PC-9 (cell line): Measurements from ENCODE around the gene PIKFYVE. TPM values are rescaled to one million over a fixed set of nuclear protein-coding genes. Genes with fewer than 3 reads are reported as not detected.

Experiments used
- BruUV-seq: library from RNA; stranded (reverse); fragments of 400-500 nt; replicated peaks from 2 replicates; lab custom pipeline; 2021; lab: Mats Ljungman, UMichigan
- CTCF ChIA-PET: fragments of 300-600 bp; sonication (Branson Sonifier 250); formaldehyde crosslinking; loops from one replicate; lab custom pipeline; 2022; ENCODE audit warnings: antibody characterized with exemption; lab: Charles Lee
- POLR2A ChIA-PET: fragments of 300-600 bp; sonication (Branson Sonifier 250); formaldehyde crosslinking; loops from one replicate; lab custom pipeline; 2022; ENCODE audit warnings: antibody characterized with exemption; ENCODE audit not compliant: unreplicated experiment; lab: Charles Lee
- DNase-seq, 2 experiments: peaks; one replicate each; pipeline versions ENCODE4 v3.0.0 to v3.0.0-alpha.2; 2015 to 2022; ENCODE audit warnings: mixed read lengths in 1 of 2
- H2AFZ ChIP-seq: fragments of 200-600 bp; sonication (generic); 2 replicates; pipeline ENCODE4 v1.8.1; 2017; ENCODE audit warnings: antibody characterized with exemption
- H3F3A ChIP-seq: fragments of 200-600 bp; sonication (generic); 2 replicates; pipeline ENCODE4 v1.8.1; 2017; ENCODE audit warnings: antibody characterized with exemption, mild to moderate bottlenecking, low read depth; ENCODE audit not compliant: insufficient read depth
- H3K27ac ChIP-seq: fragments of 200-600 bp; sonication (generic); 2 replicates; pipeline ENCODE4 v1.6.1; 2016; ENCODE audit warnings: mixed run types
- H3K27me3 ChIP-seq: fragments of 200-600 bp; sonication (generic); 2 replicates; pipeline ENCODE4 v1.6.1; 2016; ENCODE audit warnings: low read depth, mixed run types; ENCODE audit not compliant: insufficient read depth
- H3K36me3 ChIP-seq: fragments of 200-600 bp; sonication (generic); 2 replicates; pipeline ENCODE4 v1.6.1; 2016; ENCODE audit warnings: low read depth, mixed run types
- H3K4me1 ChIP-seq: fragments of 200-600 bp; sonication (generic); replicated peaks from 2 replicates; pipeline ENCODE4 v1.6.1; 2016; ENCODE audit warnings: mixed run types; ENCODE audit not compliant: insufficient read depth
- H3K4me2 ChIP-seq: fragments of 200-600 bp; sonication (generic); 2 replicates; pipeline ENCODE4 v1.6.1; 2017; ENCODE audit warnings: mixed run types
- H3K4me3 ChIP-seq: fragments of 200-600 bp; sonication (generic); 2 replicates; pipeline ENCODE4 v1.6.1; 2016; ENCODE audit warnings: mixed run types
- H3K79me2 ChIP-seq: fragments of 200-600 bp; sonication (generic); 2 replicates; pipeline ENCODE4 v1.6.1; 2017; ENCODE audit warnings: low read depth, mixed run types
- H3K9me2 ChIP-seq: fragments of 200-600 bp; sonication (generic); 2 replicates; pipeline ENCODE4 v1.8.1; 2017; ENCODE audit warnings: mild to moderate bottlenecking; ENCODE audit not compliant: insufficient read depth
- H3K9me3 ChIP-seq: fragments of 200-600 bp; sonication (generic); 2 replicates; pipeline ENCODE4 v1.8.1; 2016; ENCODE audit warnings: low read depth; ENCODE audit not compliant: insufficient read depth
- H4K20me1 ChIP-seq: fragments of 200-600 bp; sonication (generic); 2 replicates; pipeline ENCODE4 v1.8.1; 2017; ENCODE audit not compliant: insufficient read depth
- EZH2 ChIP-seq: fragments of 200-600 bp; sonication (generic); IDR thresholded peaks from 2 replicates; pipeline ENCODE4 v1.8.0; 2017; ENCODE audit warnings: antibody characterized with exemption, low read depth
- intact Hi-C: fragments of 100-400 bp; cut with micrococcal nuclease; formaldehyde crosslinking; loops from one replicate; pipeline ENCODE4 v1.10.0; 2022; ENCODE audit not compliant: unreplicated experiment
- total RNA-seq: library from RNA; stranded (reverse); gene quantifications from 2 replicates; pipeline ENCODE4 v1.2.3, GENCODE V29; 2021
- TF ChIP-seq, protein P1 (sequence below): fragments of 200-600 bp; sonication (generic); conservative IDR thresholded peaks from 2 replicates; pipeline ENCODE4 v1.6.1; 2017; ENCODE audit warnings: mixed run types, antibody characterized with exemption, mild to moderate bottlenecking, moderate library complexity

PIKFYVE gene
- total RNA-seq, 1 experiment from 2014 or later: 14.6 TPM

DNA sequence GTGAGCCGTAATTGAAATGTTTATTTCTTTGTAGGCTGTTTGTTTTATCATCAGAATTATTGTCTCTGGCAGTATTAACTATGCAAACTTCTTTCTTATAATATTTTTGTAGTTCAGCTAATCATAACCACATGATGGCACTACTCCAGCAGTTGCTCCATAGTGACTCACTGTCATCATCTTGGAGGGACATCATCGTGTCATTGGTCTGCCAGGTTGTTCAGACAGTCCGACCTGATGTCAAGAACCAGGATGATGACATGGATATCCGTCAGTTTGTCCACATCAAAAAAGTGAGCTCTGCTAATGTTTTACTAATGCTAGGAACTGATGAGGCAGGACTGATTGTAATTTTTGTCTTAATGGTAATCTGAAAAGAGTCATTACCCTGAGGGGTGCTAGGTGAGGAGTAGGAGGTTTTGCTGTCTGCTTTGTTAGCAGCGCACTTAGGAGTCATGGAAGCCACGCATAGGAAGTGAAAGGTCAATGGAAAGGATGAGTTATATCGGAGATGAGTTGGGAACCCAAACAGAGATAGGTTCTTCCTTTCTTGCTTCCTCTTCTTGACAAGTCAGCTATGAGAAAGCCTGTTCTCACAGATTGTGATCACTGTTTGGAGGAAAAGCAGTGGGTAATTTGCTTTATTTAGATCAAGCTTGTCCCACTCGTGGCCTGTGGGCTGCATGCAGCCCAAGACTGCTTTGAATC lies 49.2 kb downstream of the PIKFYVE start:
- no peaks in the 10 kb centered on the region for H3K27me3 ChIP-seq
- no peaks in the 10 kb centered on the region for H3K79me2 ChIP-seq
- H3K9me3 ChIP-seq: no peaks in the 10 kb centered on the region
- TF ChIP-seq, protein P1, sequence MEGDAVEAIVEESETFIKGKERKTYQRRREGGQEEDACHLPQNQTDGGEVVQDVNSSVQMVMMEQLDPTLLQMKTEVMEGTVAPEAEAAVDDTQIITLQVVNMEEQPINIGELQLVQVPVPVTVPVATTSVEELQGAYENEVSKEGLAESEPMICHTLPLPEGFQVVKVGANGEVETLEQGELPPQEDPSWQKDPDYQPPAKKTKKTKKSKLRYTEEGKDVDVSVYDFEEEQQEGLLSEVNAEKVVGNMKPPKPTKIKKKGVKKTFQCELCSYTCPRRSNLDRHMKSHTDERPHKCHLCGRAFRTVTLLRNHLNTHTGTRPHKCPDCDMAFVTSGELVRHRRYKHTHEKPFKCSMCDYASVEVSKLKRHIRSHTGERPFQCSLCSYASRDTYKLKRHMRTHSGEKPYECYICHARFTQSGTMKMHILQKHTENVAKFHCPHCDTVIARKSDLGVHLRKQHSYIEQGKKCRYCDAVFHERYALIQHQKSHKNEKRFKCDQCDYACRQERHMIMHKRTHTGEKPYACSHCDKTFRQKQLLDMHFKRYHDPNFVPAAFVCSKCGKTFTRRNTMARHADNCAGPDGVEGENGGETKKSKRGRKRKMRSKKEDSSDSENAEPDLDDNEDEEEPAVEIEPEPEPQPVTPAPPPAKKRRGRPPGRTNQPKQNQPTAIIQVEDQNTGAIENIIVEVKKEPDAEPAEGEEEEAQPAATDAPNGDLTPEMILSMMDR: no peak
- TF ChIP-seq EZH2: no peak
- H2AFZ ChIP-seq: no peak overlapping the region
- H3K36me3 ChIP-seq: 0 out of 2 replicates have a peak, but pooled peaks cover 4% of the 10 kb centered on the region
- no peak for DNase-seq
- CTCF ChIA-PET: no interaction called here
- no peaks in the 10 kb centered on the region for H3F3A ChIP-seq
- no peak overlapping the region for H3K27ac ChIP-seq
- intact Hi-C loops: no loop called here
- no peaks in the 10 kb centered on the region for H3K4me1 ChIP-seq
- no peak overlapping the region for H3K4me3 ChIP-seq
- POLR2A ChIA-PET: no interaction called here
- H3K4me2 ChIP-seq: no peak overlapping the region
- BruUV-seq: no TSS peak
- H3K9me2 ChIP-seq: no peaks in the 10 kb centered on the region
- H4K20me1 ChIP-seq: no peaks in the 10 kb centered on the region

DNA sequence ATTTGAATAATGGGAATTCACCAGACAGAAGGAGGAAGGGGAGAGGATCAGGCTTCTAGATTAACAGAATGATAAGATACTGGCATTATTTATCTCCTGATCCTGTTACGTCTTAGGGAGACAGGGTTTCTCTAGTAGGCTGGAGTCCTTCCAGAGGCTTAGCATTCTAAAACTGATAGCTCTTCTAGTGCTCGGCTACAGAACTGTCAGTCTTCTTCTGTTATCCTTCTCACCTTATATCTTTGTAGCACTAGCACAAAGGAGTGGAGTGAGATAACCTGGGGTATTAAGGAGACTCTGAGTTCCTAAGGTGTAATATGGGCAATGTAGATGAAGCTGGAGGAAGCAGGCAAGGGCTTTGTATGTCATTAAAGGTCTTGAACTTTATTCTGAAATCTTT lies 52.1 kb downstream of the PIKFYVE start:
- H3K27ac ChIP-seq: no peak overlapping the region
- no peaks in the 10 kb centered on the region for H4K20me1 ChIP-seq
- H3K79me2 ChIP-seq: no peaks in the 10 kb centered on the region
- CTCF ChIA-PET: no interaction called here
- H3K4me1 ChIP-seq: no peaks in the 10 kb centered on the region
- BruUV-seq: no TSS peak
- H3K4me3 ChIP-seq: no peak overlapping the region
- 0 out of 2 replicates have a peak, but pooled peaks cover 4% of the 10 kb centered on the region for H3K36me3 ChIP-seq
- no peak for TF ChIP-seq EZH2
- TF ChIP-seq, protein P1: no peak
- no peaks in the 10 kb centered on the region for H3K9me3 ChIP-seq
- no peaks in the 10 kb centered on the region for H3K9me2 ChIP-seq
- intact Hi-C loops: no loop called here
- DNase-seq: no peak
- no peaks in the 10 kb centered on the region for H3F3A ChIP-seq
- no peak overlapping the region for H3K4me2 ChIP-seq
- no peak overlapping the region for H2AFZ ChIP-seq
- no peaks in the 10 kb centered on the region for H3K27me3 ChIP-seq
- POLR2A ChIA-PET: no interaction called here

DNA sequence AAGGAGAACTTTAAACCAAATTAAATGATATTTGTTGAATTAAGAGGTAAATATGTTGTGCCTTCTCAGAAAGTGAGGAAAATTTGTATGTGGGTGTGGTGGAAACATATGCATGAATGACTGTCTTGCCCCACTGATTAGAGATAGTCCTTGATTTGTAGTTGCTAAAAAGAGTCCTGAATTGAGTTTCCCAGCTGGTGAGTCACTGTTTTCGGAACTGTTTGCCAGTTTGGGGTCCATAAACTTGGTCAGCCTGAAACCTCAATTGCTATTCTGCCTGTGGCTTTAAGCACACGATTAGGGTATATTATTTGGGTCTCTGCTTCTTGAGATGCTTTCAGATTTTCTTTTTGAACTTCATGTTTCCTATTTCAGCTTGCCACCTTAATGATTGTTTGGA lies 53.3 kb downstream of the PIKFYVE start:
- Histone ChIP-seq H3K9me2 (no peaks in the 10 kb centered on the region), H3K27me3 (no peaks in the 10 kb centered on the region), H4K20me1 (no peaks in the 10 kb centered on the region), H3K4me3 (no peak overlapping the region), H3K27ac (no peak overlapping the region), H3K4me1 (no peaks in the 10 kb centered on the region), H3K4me2 (no peak overlapping the region), H2AFZ (no peak overlapping the region), H3K9me3 (no peaks in the 10 kb centered on the region), H3K79me2 (no peaks in the 10 kb centered on the region), H3F3A (no peaks in the 10 kb centered on the region), H3K36me3 (0 out of 2 replicates have a peak, but pooled peaks cover 4% of the 10 kb centered on the region)
- no TSS peak for BruUV-seq
- POLR2A ChIA-PET: no interaction called here
- CTCF ChIA-PET: no interaction called here
- TF ChIP-seq EZH2: no peak
- TF ChIP-seq, protein P1: no peak
- intact Hi-C loops: no loop called here
- DNase-seq: no peak
